AG08395 (cell line): ENCODE results near the gene RHBDD3.

Source experiments
- DNase-seq: peaks from one replicate; pipeline ENCODE4 v3.0.0; 2012; ENCODE audit warnings: mixed read lengths, low spot score

RHBDD3 gene

DNA sequence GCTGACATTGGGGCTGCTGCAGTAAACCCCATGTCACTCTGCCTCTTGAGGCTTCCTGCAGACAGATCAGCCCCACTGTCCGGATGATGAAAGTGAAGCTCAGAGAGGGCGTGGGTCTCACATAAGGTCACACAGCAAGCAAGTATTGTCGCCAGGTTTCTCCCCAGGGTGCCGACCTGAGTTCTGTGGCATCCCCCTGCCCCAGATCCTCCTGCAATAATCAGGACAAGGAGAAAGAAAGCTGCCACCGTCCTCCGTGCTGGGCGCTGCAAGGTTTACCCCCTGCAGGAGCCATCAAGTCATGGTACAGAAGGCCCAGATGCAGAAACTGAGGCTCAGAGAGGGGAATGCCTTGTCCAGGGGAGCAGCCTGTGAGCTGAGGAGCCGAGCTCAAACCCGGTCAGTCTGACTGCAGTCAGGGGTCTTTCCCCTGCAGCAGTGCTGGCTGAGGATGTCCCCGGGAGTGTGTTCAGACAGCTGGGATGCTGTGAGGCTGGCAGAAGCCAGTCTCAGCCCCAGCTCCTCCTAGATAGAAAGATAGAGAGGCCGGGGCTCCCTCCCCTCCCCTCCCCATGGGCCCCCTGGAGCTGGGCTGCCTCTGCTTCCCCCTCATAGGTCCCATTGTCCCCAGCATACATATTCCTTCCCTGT, 48.9 kb downstream of the RHBDD3 start:
- DNase-seq = no peak

DNA sequence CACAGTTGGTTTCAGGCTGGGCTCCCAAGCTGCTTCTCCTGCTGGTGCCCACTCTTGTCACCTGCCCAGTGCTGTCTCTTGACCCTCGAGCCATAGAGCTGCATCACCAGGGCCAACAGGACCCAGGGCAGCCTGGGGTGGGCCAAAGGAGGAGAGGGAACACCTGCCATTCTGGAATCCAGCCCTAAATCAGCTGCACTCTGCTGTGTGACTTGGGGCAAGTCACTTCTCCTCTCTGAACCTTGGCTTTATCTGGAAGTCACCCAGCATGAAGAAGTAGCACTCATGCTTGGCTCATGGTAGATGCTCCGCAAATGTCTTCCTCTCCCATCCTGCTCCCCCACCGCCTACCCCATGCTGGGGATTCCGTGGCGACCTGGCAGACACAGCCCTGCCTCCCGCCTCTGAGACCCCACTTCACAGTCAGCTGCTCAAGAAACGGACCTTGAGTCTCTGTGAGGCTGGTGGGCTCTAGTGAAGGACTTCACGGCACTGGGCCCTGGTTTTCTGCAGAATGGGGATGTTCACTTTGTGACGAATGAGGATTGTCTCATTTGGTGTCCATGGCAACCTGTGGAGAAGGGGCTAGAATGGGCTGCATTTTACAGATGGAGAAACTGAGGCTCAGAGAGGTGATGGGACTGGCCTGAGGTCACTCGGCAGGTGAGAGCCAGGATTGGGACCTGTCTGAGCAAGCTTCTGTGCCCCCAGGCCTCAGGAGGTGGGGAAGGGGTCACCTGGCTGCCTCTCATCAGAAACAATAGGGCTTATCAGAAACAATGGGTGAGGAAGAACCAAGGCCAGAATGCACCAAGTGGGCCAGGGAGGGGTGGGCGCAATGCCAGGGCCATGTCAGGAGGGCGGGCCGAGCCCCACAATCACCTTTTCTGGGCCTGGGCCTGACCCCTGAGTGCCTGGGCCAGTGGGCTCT, 49.7 kb downstream of the RHBDD3 start:
- DNase-seq = no peak

DNA sequence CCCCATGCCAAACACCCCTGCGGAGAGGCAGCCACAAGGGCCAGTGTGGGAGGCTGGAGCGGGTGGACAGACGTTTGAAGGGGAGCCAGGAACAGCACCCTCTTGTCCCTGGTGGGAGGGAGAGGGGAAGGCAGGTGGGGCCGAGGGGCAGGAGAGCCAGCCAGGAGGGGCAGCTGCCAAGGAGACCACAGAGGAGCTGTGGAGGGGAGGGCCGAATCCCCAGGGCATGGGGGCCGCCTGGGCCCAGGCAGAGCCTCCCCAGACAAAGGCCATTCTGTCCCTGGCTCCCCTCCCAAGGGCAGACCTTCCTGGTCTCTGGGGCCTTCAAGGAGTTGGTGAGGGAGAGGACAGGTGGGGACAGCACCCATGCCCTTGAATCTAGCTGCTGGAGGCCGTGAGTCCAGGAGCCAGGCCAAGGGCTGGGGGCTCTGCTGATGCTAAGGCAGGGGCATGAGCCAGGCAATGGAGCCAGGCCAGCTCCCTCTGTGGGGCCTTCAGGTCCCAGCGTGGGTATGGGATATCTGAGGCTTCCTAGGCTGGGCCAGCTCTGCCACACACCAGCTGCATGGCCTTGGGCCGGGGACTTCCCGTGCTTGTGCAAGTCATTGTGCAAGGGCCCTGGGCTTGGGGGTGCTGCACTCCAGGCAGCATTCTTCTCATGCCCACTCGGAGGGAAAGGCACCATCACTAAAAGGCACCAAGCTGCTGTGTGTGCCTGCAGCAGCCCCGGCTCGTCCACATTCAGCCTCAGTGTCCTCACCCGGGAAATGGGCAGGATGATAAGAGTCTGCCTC, 50.7 kb downstream of the RHBDD3 start:
- DNase-seq = no peak

DNA sequence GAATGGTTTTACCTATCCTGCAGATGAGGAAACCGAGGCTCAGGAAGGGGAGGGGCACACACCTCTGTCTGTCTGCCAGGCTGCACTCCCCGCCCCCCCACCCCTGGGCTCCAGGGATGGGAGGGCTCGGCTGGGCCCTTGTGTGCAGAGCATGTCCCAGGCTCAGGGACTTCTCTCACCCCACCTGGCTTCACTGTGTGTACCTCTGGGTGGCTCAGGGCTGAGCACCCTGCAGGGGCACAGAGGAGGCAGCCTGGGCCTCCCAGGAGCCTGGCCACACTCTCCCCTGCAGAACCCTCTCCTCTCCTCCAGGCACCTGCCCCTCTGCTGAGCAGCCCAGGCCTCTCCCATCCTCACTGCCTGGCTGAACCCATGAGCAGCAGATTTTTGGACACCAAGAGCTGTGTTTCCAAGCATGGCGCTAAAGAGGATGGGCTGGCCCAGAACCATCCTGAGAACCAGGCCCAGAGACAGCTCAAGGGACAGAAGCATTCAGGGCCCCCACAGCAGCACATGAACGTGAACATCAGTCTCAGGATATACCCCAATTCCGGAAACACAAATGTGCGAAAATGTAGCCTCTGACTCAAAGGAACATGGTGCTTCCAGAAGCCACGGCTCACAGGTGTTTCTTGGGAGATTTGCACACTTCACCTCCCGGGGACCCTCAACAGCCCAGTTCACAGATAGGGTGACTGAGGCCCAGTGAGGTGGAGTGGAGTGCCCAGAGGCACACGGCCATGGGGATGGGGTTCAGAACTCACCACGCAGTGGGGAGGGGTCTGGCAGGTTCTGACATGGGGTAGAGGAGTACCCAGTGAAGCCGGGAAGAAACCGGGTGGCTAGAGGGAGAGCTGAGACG, 51.5 kb downstream of the RHBDD3 start:
- DNase-seq = no peak

DNA sequence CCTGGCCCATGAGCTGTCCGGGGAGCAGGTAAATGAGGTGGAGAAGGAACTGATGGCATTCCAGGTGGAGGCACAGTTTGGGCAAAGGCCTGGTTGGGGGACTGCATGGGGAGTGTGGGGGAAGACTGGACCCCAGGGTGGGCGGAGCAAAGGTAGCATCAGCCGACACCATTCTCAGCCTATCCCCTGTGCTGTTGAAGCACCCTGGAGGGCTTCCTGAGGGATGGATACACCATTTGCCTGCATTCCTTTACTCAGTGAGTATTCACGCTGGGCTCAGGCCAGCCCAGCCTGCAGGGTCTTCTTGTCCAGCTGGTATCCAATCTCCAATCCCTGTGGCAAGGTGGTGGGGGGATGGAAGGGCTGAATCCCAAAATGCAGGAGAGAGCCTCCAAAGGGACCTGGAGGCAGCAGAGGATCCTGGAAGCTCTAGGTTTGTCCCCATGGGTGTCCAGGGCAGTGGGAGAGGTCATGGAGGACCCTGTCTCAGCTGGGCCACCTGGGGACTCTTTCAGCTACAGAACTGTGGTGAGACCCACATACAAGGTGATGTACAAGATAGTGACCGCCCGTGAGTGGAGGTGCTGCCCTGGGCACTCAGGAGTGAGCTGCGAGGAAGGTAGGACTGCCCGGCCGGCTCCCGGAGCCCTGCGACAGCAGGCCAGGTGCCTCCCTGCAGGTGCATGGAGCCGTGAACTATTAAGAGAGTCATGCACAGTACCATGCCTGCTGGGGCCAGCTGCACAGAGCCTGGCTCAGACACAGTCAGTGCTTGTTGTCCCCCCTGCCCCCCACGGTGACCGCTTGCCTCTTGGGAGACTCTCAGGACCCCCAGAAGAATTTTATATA, 52.5 kb downstream of the RHBDD3 start:
- DNase-seq = no peak

DNA sequence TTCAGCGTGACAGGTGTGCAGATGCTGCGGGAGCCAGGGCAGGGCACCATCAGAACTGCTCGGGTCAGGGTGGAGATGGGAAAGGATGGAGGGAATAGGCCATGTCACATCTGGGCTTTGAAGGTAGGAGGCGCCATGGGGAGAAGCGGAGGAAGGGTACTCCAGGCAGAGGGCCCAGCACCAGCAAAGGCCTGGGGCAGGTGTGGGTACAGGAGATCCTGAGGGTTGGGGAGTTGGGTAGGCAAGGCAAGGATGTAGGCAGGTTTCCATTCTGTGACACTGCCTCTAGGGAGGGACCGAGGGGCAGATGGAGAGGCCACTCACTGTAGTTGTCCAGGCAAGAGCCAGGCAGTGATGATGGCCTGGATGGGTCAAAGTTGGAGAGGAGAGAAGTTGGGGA, 53.5 kb downstream of the RHBDD3 start:
- DNase-seq = no peak

DNA sequence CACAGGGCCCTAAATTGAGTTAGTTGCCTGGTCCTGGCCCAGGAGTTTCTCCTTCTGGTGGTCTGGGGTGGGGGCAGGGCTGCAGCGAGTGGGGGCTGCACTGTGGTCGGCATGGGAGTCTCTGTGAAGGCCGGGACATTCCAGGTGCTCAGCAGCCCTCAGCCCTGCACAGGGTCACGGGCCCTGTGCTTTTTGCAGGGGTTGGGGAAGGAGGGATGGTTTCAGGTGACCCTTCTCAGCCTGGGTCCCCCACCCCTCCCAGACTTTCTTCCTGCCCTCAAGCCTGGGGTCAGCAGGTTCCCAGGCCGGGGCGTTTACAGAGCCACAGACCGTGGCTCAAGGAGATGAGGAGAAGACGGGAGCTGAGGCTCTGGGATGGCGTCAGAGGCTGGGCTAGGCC, 54.3 kb downstream of the RHBDD3 start:
- DNase-seq = no peak

DNA sequence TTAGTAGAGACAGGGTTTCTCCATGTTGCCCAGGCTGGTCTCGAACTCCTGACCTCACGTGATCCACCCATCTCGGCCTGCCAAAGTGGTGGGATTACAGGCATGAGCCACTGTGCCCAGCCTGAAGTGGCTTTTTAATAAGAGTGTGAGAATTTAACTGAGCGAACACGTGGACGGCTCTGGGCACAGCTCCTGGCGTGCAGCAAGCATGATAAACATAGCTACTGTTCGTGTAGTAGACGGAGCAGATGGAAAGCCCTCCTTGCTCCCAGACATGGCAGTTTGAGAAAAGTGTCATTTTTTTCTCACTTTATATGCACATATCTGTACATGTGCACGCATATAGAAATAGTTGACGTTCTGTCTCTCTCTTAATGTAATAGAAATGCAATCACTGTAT, 55.0 kb downstream of the RHBDD3 start:
- no peak for DNase-seq

DNA sequence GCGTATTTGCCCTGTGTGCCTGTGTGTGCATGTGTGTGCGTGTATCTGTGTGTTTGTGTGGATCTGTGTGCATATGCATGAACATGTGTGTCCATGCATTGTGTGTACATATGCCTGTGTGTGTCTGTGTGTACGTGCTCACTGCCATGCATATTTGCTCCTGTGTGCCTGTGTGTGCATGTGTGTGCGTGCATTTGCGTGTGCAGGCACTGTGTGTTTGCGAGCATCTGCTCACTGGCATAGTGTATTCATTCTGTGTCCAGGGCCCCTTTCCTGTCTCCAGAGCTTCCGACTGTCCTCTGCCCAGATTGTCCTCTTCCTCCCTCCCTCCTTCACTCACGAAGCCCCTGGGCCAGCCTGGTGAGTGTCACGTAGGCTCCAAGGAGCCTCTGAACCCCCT, 56.3 kb downstream of the RHBDD3 start:
- no peak for DNase-seq

DNA sequence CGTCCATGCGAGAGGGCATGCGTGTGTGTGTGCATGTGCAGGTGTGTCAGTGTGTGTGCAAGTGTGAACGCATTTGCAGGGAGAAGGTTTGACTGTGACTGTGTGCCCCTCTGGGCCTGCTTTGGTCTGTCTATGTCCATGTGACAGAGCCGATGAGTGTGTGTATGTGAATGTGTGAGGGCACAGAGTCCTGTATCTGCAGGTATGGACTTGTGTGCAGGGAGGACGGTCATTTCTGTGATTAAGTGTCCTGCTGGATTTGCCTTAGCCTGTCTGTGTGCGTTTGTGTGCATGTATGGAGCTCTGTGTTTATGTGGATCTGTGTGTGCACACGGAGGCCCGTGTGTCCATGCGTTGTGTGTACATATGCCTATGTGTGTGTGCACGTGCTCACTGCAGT, 56.7 kb downstream of the RHBDD3 start:
- no peak for DNase-seq
